Prostate gland (tissue), 2 donors: ENCODE results near the gene CUX1.

Source experiments
- POLR2A ChIP-seq: fragments of 450-650 bp; IDR thresholded peaks from one replicate; pipeline ENCODE4 v1.6.1; 2016; ENCODE audit warnings: antibody characterized with exemption, mild to moderate bottlenecking
- POLR2AphosphoS5 ChIP-seq: sonication (generic); formaldehyde crosslinking; IDR thresholded peaks from one replicate; pipeline ENCODE4 v1.6.1; 2017; ENCODE audit warnings: antibody characterized with exemption
- TF ChIP-seq, protein P1 (sequence below), 4 experiments: fragments of 200-600 bp in 2 of 4; fragments of 450-650 bp in 2 of 4; sonication (generic) in 2 of 4; IDR thresholded peaks; 1 replicate in 3 of 4; 2 replicates in 1 of 4; pipeline ENCODE4 v1.5.1; 2016 to 2019; ENCODE audit warnings: antibody characterized with exemption in 4 of 4, mild to moderate bottlenecking in 2 of 4, moderate library complexity in 2 of 4

- TF ChIP-seq, protein P1, sequence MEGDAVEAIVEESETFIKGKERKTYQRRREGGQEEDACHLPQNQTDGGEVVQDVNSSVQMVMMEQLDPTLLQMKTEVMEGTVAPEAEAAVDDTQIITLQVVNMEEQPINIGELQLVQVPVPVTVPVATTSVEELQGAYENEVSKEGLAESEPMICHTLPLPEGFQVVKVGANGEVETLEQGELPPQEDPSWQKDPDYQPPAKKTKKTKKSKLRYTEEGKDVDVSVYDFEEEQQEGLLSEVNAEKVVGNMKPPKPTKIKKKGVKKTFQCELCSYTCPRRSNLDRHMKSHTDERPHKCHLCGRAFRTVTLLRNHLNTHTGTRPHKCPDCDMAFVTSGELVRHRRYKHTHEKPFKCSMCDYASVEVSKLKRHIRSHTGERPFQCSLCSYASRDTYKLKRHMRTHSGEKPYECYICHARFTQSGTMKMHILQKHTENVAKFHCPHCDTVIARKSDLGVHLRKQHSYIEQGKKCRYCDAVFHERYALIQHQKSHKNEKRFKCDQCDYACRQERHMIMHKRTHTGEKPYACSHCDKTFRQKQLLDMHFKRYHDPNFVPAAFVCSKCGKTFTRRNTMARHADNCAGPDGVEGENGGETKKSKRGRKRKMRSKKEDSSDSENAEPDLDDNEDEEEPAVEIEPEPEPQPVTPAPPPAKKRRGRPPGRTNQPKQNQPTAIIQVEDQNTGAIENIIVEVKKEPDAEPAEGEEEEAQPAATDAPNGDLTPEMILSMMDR (IDR thresholded peaks at IDR 0.05): no peak
- no peak for TF ChIP-seq POLR2A
- TF ChIP-seq POLR2AphosphoS5: no peak
Measured at GRCh38 chr7:102075126-102075525, 257.7 kb downstream of the CUX1 start.
